GM12878 (cell line): ENCODE data around the gene RAB11A. TPM values are rescaled to one million over a fixed set of nuclear protein-coding genes. Genes with fewer than 3 reads are reported as not detected.

Experiments
- ATAC-seq: fragments of 200-7000 bp; cut with Tn5 transposase; 3 replicates; pipeline ENCODE4 v1.9.1; 2020; ENCODE audit warnings: mild to moderate bottlenecking, moderate library complexity
- BruUV-seq: library from RNA; stranded (reverse); fragments of 400-500 nt; replicated peaks from 2 replicates; lab custom pipeline; 2021; lab: Mats Ljungman, UMichigan
- CTCF ChIA-PET: fragments of 300-600 bp; sonication (Branson Sonifier 250); formaldehyde crosslinking; extraction: SDS; loops from one replicate; lab custom pipeline; 2021; ENCODE audit warnings: inconsistent platforms; lab: Yijun Ruan, JAX
- POLR2A ChIA-PET: fragments of 350-600 bp; formaldehyde crosslinking; extraction: SDS; loops from one replicate; lab custom pipeline; 2021; ENCODE audit warnings: inconsistent platforms; lab: Charles Lee
- RAD21 ChIA-PET: fragments of 300-600 bp; sonication (Branson Sonifier 250); formaldehyde crosslinking; loops from one replicate; lab custom pipeline; 2023; ENCODE audit warnings: antibody characterized with exemption; ENCODE audit not compliant: unreplicated experiment; lab: Charles Lee
- SMC1A ChIA-PET: fragments of 300-600 bp; sonication (Branson Sonifier 250); formaldehyde crosslinking; loops from one replicate; lab custom pipeline; 2023; ENCODE audit not compliant: unreplicated experiment, uncharacterized antibody; lab: Charles Lee
- DNase-seq: peaks from one replicate; pipeline ENCODE4 v3.0.0-alpha.2; 2011; ENCODE audit warnings: low read depth, low spot score
- FAIRE-seq: peaks from 3 replicates; lab custom pipeline; 2011; peaks lifted over from hg19 to GRCh38; lab: Jason Lieb, UNC
- H2AFZ ChIP-seq: 2 replicates; pipeline ENCODE4 v1.6.0; 2011; ENCODE audit warnings: low read depth, low read length, control low read depth; ENCODE audit not compliant: control insufficient read depth
- H3K27ac ChIP-seq: 2 replicates; pipeline ENCODE4 v1.5.1; 2011; ENCODE audit warnings: control low read depth; ENCODE audit not compliant: control insufficient read depth, insufficient read depth
- H3K27me3 ChIP-seq, 2 experiments: replicated peaks in 1 of 2; 2 replicates each; pipeline versions ENCODE4 v1.6.0 to v1.6.1; 2011; ENCODE audit warnings: low read length in 1 of 2; ENCODE audit not compliant: control insufficient read depth in 2 of 2, insufficient read depth in 2 of 2
- H3K36me3 ChIP-seq, 2 experiments: 2 replicates each; pipeline ENCODE4 v1.5.1; 2011; ENCODE audit warnings: low read length in 1 of 2; ENCODE audit not compliant: control insufficient read depth in 2 of 2, insufficient read depth in 2 of 2
- H3K4me1 ChIP-seq: 2 replicates; pipeline ENCODE4 v1.6.1; 2011; ENCODE audit warnings: mild to moderate bottlenecking, low read length, moderate library complexity, mixed read lengths; ENCODE audit not compliant: control insufficient read depth, insufficient read depth
- H3K4me2 ChIP-seq: 2 replicates; pipeline ENCODE4 v1.6.0; 2011; ENCODE audit warnings: control low read depth; ENCODE audit not compliant: control insufficient read depth, insufficient read depth
- H3K4me3 ChIP-seq: fragments of 200-600 bp; sonication (generic); 2 replicates; pipeline ENCODE4 v1.5.1; 2016
- H3K79me2 ChIP-seq: 2 replicates; pipeline ENCODE4 v1.6.0; 2011; ENCODE audit warnings: low read length; ENCODE audit not compliant: control insufficient read depth, insufficient read depth
- H3K9ac ChIP-seq: 2 replicates; pipeline ENCODE4 v1.8.0; 2011; ENCODE audit warnings: low read length, control low read depth, mixed read lengths; ENCODE audit not compliant: control insufficient read depth, insufficient read depth
- H3K9me3 ChIP-seq: replicated peaks from 3 replicates; pipeline ENCODE4 v1.5.1; 2011; ENCODE audit warnings: mild to moderate bottlenecking, low read length; ENCODE audit not compliant: control insufficient read depth, insufficient read depth
- H4K20me1 ChIP-seq: 2 replicates; pipeline ENCODE4 v1.6.0; 2011; ENCODE audit not compliant: control insufficient read depth, insufficient read depth
- BHLHE40 ChIP-seq, 2 experiments: fragments of 450-650 bp in 1 of 2; IDR thresholded peaks; 2 replicates each; pipeline ENCODE4 v1.6.1; 2011 to 2017; ENCODE audit warnings: low read depth in 2 of 2, borderline replicate concordance in 1 of 2, improper control_type of control experiment in 1 of 2, low read length in 1 of 2, mild to moderate bottlenecking in 1 of 2
- CBFB ChIP-seq: IDR thresholded peaks from 2 replicates; pipeline ENCODE4 v1.6.1; 2016; ENCODE audit warnings: antibody characterized with exemption, low read depth
- FOXK2 ChIP-seq: fragments of 450-650 bp; IDR thresholded peaks from 2 replicates; pipeline ENCODE4 v1.6.1; 2017; ENCODE audit warnings: mild to moderate bottlenecking, moderate library complexity
- KAT2A ChIP-seq: conservative IDR thresholded peaks from 2 replicates; pipeline ENCODE4 v1.6.1; 2011; ENCODE audit warnings: low read depth, low read length; ENCODE audit not compliant: control insufficient read depth
- NBN ChIP-seq: fragments of 450-650 bp; IDR thresholded peaks from 2 replicates; pipeline ENCODE4 v1.6.1; 2016
- POLR2AphosphoS5 ChIP-seq: IDR thresholded peaks from 2 replicates; pipeline ENCODE4 v1.6.1; 2011; ENCODE audit warnings: mild to moderate bottlenecking, low read length, inconsistent platforms
- RAD51 ChIP-seq: fragments of 450-650 bp; IDR thresholded peaks from 2 replicates; pipeline ENCODE4 v1.6.1; 2016; ENCODE audit warnings: moderate library complexity, mild to moderate bottlenecking, inconsistent platforms
- RB1 ChIP-seq: fragments of 450-650 bp; formaldehyde crosslinking; IDR thresholded peaks from 2 replicates; pipeline ENCODE4 v1.6.1; 2017; ENCODE audit warnings: mild to moderate bottlenecking, borderline replicate concordance
- SIN3A ChIP-seq: IDR thresholded peaks from 2 replicates; pipeline ENCODE4 v1.6.1; 2012; ENCODE audit warnings: low read depth, low read length, improper control_type of control experiment
- SMAD5 ChIP-seq: IDR thresholded peaks from 2 replicates; pipeline ENCODE4 v1.6.1; 2016; ENCODE audit warnings: antibody characterized with exemption, low read depth
- SMC3 ChIP-seq: IDR thresholded peaks from 2 replicates; pipeline ENCODE4 v1.6.1; 2011; ENCODE audit warnings: low read length, improper control_type of control experiment, borderline replicate concordance
- TBL1XR1 ChIP-seq: IDR thresholded peaks from 2 replicates; pipeline ENCODE4 v1.6.1; 2012; ENCODE audit warnings: low read depth, low read length, improper control_type of control experiment
- WGBS: methylation state at CpG from one replicate; pipeline ENCODE4 v1.1.6; 2016; ENCODE audit warnings: low lambda C conversion rate; ENCODE audit not compliant: insufficient replicate concordance, insufficient coverage; ENCODE audit errors: missing lambda C conversion rate; 5-methylcytosine and 5-hydroxymethylcytosine counted together
- in situ Hi-C: fragments of 300-500 bp; cut with MboI; formaldehyde crosslinking; loops from 9 replicates; pipeline ENCODE4 v1.14.3; 2018; ENCODE audit warnings: mixed read lengths
- intact Hi-C: fragments of 100-400 bp; cut with micrococcal nuclease; formaldehyde crosslinking; loops from one replicate; pipeline ENCODE4 v1.14.2; 2022; ENCODE audit not compliant: unreplicated experiment
- polyA plus RNA-seq, 11 experiments: library from polyadenylated mRNA; depleted of rRNA in 4 of 11; unstranded in 6 of 11; stranded (reverse) in 5 of 11; fragments of >200 nt; fragmentation: Nextera tagmentation in 4 of 11; fragmentation: Illumina TruSeq in 1 of 11; extraction: Ambion mirVana in 4 of 11; extraction: Trizol in 1 of 11; gene quantifications; 1 replicate in 1 of 11; 2 replicates in 10 of 11; pipeline versions ENCODE4 v1.2.1 to v1.2.3, GENCODE V29; 2011 to 2016; ENCODE audit warnings: inconsistent platforms in 2 of 11, missing spikeins in 2 of 11, low read depth in 1 of 11
- total RNA-seq, 4 experiments: library from RNA; depleted of rRNA in 3 of 4; stranded (reverse); fragments of >200 nt in 3 of 4; fragmentation: Illumina TruSeq in 1 of 4; extraction: Trizol in 1 of 4; gene quantifications; 2 replicates each; pipeline versions ENCODE4 v1.2.1 to v1.2.3, GENCODE V29; 2013 to 2021
- TF ChIP-seq, protein P1 (sequence below): fragments of 450-650 bp; IDR thresholded peaks from 2 replicates; pipeline ENCODE4 v1.6.1; 2016; ENCODE audit warnings: mild to moderate bottlenecking
- TF ChIP-seq, protein P2 (sequence below): fragments of 150-350 bp; IDR thresholded peaks from 2 replicates; pipeline ENCODE4 v1.6.1; 2014; ENCODE audit warnings: mild to moderate bottlenecking, low read depth, low read length
- TF ChIP-seq, protein P3 (sequence below): fragments of 450-650 bp; IDR thresholded peaks from 2 replicates; pipeline ENCODE4 v1.6.1; 2017; ENCODE audit warnings: mild to moderate bottlenecking, moderate library complexity

Gene RAB11A
- total and polyA plus RNA-seq, 10 of the 15 experiments (the other 5 are each of a cell fraction or from before 2014, with no cell fraction given), result 128 to 387 (median 224) TPM

DNA sequence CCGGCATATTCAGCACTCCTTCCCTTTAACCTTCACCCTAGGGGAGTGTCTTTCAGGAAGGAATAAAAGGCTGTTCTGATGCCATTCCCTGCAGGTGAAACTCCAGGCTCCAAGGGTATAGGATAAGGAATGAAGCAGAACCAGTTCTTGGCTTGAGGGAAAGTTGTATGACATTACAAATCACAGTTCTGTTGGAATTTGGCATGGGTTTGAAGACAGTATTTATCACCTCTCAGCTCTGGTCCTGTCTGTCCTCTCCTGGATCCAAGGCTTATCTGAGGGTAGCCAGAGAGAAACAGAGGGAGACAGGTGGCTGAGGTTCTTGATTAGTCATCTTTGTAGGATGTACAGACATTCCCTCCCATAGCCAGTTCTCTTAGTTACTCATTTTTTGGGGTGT lies 37.1 kb downstream of the RAB11A start:
- in situ Hi-C loops (no loop called here), intact Hi-C loops (no loop called here)
- no peak overlapping the region for H3K27ac ChIP-seq
- DNase-seq (no peak), ATAC-seq (no peak), FAIRE-seq (no peak)
- POLR2A ChIA-PET, result interaction anchor here (1.0 to 1.2 kb wide), 2 partner anchors 9 to 15 kb away, joined by 3 read pairs; no protein-coding TSS in a partner anchor
- TF ChIP-seq RB1 (no peak), KAT2A (no peak), TBL1XR1 (no peak), NBN (no peak), SMAD5 (no peak), CBFB (no peak), POLR2AphosphoS5 (no peak), BHLHE40 (IDR thresholded peaks at IDR 0.05; ENCODE audit: borderline replicate concordance in 1 of 2, low read depth in 2 of 2, low read length in 1 of 2) (no peak), FOXK2 (no peak), SMC3 (no peak), RAD51 (no peak), SIN3A (no peak)
- TF ChIP-seq, protein P1, sequence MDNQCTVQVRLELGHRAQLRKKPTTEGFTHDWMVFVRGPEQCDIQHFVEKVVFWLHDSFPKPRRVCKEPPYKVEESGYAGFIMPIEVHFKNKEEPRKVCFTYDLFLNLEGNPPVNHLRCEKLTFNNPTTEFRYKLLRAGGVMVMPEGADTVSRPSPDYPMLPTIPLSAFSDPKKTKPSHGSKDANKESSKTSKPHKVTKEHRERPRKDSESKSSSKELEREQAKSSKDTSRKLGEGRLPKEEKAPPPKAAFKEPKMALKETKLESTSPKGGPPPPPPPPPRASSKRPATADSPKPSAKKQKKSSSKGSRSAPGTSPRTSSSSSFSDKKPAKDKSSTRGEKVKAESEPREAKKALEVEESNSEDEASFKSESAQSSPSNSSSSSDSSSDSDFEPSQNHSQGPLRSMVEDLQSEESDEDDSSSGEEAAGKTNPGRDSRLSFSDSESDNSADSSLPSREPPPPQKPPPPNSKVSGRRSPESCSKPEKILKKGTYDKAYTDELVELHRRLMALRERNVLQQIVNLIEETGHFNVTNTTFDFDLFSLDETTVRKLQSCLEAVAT, result no peak
- TF ChIP-seq, protein P2, sequence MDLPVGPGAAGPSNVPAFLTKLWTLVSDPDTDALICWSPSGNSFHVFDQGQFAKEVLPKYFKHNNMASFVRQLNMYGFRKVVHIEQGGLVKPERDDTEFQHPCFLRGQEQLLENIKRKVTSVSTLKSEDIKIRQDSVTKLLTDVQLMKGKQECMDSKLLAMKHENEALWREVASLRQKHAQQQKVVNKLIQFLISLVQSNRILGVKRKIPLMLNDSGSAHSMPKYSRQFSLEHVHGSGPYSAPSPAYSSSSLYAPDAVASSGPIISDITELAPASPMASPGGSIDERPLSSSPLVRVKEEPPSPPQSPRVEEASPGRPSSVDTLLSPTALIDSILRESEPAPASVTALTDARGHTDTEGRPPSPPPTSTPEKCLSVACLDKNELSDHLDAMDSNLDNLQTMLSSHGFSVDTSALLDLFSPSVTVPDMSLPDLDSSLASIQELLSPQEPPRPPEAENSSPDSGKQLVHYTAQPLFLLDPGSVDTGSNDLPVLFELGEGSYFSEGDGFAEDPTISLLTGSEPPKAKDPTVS, result no peak
- TF ChIP-seq, protein P3, sequence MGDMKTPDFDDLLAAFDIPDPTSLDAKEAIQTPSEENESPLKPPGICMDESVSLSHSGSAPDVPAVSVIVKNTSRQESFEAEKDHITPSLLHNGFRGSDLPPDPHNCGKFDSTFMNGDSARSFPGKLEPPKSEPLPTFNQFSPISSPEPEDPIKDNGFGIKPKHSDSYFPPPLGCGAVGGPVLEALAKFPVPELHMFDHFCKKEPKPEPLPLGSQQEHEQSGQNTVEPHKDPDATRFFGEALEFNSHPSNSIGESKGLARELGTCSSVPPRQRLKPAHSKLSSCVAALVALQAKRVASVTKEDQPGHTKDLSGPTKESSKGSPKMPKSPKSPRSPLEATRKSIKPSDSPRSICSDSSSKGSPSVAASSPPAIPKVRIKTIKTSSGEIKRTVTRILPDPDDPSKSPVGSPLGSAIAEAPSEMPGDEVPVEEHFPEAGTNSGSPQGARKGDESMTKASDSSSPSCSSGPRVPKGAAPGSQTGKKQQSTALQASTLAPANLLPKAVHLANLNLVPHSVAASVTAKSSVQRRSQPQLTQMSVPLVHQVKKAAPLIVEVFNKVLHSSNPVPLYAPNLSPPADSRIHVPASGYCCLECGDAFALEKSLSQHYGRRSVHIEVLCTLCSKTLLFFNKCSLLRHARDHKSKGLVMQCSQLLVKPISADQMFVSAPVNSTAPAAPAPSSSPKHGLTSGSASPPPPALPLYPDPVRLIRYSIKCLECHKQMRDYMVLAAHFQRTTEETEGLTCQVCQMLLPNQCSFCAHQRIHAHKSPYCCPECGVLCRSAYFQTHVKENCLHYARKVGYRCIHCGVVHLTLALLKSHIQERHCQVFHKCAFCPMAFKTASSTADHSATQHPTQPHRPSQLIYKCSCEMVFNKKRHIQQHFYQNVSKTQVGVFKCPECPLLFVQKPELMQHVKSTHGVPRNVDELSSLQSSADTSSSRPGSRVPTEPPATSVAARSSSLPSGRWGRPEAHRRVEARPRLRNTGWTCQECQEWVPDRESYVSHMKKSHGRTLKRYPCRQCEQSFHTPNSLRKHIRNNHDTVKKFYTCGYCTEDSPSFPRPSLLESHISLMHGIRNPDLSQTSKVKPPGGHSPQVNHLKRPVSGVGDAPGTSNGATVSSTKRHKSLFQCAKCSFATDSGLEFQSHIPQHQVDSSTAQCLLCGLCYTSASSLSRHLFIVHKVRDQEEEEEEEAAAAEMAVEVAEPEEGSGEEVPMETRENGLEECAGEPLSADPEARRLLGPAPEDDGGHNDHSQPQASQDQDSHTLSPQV, result no peak
- no peak overlapping the region for H3K9ac ChIP-seq
- H2AFZ ChIP-seq, result no peak overlapping the region
- H3K27me3 ChIP-seq, result no peaks in the 10 kb centered on the region
- H3K4me1 ChIP-seq, result peaks cover 27% of the 10 kb centered on the region
- no peak overlapping the region for H3K4me2 ChIP-seq
- 100% methylated on average over 1 of the region's 1 CpG for WGBS
- H4K20me1 ChIP-seq, result no peaks in the 10 kb centered on the region
- BruUV-seq, result TSS peak; percentile 34
- peaks cover 2 to 22% of the 10 kb centered on the region in 2 experiments for H3K36me3 ChIP-seq
- CTCF ChIA-PET, result interaction anchor here (1.4 to 3.2 kb wide), 2 partner anchors 10 to 16 kb away, joined by 3 to 30 read pairs; no protein-coding TSS in a partner anchor
- no peaks in the 10 kb centered on the region for H3K9me3 ChIP-seq
- SMC1A ChIA-PET, result interaction anchor here (1.1 kb wide), 1 partner anchor 9 kb away, joined by 3 read pairs; no protein-coding TSS in a partner anchor
- RAD21 ChIA-PET, result no interaction called here
- H3K4me3 ChIP-seq, result no peak overlapping the region
- no peaks in the 10 kb centered on the region for H3K79me2 ChIP-seq
